Activated CD4-positive, alpha-beta T cell treated with anti-CD3 and anti-CD28 coated beads for 4 hours (primary cell): ENCODE measurements around the gene MGAT5.
A peak's percentile ranks its signal among the peaks of the same experiment; 100 is the strongest.
"Not testable (repeated sequence)": the region's sequence is repeated elsewhere in the genome, so short reads cannot be mapped to it uniquely, and the experiment has no call there.

Experiments
- DNase-seq, 2 donors: peaks; one replicate each; pipeline ENCODE4 v3.0.0-alpha.2; 2020

MGAT5 gene

GRCh38 chr2:134457765-134458472 is 204.0 kb downstream of the MGAT5 start:
- DNase-seq, result no peak

DNA sequence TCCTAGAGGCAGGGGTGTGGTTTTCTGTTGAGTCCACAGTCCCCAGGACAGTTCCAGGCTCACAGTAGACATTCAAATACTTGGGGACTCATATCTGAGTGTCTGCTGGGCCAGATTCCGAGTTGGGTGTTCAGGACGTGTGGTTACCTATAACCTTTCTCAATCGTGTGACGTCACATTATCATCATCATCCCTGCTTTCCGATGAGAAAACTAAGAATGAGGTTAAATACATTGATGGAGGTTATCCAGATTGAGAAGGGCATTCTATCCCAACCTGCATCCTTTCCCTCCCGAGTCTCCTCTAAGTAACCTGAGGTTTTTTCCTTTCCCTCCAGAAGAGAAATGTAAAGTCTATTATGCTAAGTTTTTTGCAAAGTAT is 204.6 kb downstream of the MGAT5 start:
- no peak for DNase-seq

- no peak for DNase-seq
Measured at GRCh38 chr2:134458950-134459349, 205.1 kb downstream of the MGAT5 start.

GRCh38 chr2:134459706-134460406 is 206.0 kb downstream of the MGAT5 start:
- no peak for DNase-seq

- DNase-seq, result peak; percentile 19 to 25
Measured at GRCh38 chr2:134460583-134460998, 206.7 kb downstream of the MGAT5 start.

GRCh38 chr2:134461511-134461910 is 207.6 kb downstream of the MGAT5 start:
- DNase-seq, result no peak

DNA sequence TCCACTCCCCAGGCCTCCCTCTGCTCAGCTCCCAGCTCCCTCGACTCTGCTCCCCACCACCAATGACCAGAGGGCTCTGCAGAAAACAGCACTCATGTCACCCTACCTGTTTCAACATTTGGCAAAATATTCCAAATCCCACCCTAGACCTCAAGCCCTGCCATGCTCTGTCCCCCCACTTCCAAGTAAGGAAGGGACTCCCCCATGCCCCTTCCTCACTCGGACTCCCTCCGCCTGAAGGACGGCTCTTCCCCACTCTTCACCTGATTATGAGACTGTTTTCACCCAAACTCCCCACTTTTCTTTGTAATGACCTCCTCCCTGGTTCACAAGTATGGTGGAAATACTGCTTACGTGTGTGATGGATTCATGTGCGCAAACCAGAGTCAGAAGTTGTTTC is 208.4 kb downstream of the MGAT5 start:
- no peak for DNase-seq

DNA sequence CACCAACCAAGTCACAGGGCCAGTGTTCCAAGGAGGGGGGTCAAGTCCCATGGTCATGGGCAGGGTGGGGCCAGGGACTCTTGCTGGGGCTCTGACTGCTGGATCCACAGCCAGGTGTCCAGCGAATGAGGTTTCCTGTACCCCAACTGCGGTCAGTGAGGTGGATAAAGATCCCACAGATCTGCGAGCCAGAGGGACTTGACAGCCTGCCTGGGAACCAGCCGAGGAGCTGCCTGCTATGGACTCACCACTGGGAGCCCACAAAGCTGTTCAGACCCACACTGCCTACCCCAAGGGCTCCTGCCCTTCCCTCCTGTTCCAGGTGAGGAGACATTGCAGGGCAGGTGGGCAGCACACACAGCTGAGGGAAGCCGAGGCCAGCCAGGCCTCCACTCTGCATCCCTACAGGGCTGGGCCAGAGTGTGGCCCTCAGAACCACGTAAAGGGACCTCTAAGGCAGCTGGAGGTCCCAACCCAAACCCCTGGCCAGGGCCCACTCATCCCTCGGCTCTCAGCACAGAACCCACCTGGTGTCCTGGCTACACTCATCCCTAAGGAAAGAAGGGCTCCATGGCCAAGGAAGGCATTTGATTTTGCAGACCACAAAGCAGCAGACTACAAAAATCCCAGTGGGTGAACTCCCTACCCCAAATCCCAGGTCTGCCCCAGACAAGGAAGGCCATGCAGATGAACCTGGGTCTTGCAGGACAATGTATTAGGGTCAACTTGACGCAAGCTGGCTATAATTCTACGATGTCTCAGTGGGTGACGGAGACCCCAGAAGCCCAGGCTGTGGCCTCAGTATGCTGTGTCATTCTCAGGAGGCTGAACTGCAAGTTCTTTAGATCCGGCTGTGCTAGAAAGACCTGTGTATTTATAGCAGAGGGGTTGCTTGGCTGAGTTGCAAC is 209.2 kb downstream of the MGAT5 start:
- no peak for DNase-seq

DNA sequence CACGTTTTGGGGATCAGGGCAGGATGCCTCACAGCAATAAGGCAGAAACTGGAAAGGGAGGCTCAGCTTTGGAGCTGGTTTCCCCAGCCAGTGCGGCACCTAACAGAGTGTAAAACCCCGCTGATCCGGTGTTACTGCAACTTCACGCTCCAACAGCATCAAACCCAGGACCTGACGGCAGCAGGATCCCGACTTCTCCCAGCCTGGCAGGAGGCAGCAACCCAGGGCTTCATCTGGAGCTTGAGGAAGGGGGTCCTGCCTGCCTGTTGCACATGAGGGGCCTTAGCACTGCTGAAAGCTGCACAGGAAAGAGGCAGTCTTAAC is 209.8 kb downstream of the MGAT5 start:
- no peak for DNase-seq

DNA sequence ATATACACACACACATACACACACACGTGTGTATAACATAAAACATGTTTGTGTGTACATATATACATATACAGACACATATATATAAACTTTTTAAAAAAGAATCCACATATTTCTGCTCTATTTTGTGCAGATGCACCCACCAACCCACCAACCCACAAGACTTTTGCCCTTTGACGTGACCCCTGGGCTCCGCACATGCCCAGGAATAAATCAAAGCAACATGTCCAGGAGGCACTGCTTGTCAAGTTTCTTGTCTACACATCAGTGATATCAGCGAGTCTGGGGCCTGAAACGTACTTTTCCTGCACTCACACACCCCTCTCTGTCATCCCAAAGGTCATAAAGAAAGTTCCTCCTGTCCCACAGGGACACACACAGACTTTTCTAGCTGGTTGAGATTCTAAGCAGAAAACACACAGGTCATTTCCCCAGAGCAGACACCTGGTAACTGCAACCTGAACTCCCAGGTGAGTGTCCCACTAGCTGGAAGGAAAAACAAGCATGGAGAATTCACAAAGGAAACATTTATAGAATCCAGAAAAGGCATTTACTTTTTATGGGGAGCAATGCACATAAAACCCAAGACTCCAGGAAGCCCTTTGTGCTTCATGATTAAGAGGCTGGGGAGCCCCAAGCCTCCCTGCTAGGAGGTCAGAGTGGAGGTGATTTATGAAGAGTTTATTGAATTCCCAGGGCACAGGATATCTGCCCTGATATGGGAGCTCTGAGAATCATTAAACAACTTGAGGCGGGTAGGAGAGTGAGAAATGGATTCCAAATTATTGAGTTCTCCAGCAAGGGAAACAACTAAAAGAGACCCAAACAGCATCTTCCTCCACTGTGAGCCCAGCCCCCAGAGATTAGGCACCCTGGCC is 211.6 kb downstream of the MGAT5 start:
- no peak for DNase-seq

DNA sequence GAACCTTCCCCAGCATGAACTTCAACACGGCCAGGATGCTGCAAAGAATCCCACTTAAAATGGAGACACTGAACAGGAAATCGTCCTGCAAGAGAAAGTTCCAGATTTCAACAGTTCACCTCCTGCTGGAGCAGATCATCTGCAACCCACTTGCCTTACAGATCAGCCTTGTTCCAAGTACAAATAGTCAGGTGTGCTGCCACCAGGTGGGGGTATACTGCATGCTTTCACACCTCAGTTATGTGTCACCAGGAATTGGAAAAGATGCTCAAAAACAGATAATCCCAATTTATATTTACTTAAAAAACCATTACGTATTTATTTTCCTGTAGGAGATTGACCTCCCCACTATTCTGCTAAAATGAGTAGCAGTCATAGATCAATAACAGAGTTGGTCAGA is 212.3 kb downstream of the MGAT5 start:
- DNase-seq, result peak; percentile 28 to 32

- DNase-seq, result no peak
Measured at GRCh38 chr2:134468164-134468563, 214.3 kb downstream of the MGAT5 start.

- no peak for DNase-seq
Measured at GRCh38 chr2:134468776-134469175, 214.9 kb downstream of the MGAT5 start.

- DNase-seq, result no peak
Measured at GRCh38 chr2:134469516-134470115, 215.7 kb downstream of the MGAT5 start.

DNA sequence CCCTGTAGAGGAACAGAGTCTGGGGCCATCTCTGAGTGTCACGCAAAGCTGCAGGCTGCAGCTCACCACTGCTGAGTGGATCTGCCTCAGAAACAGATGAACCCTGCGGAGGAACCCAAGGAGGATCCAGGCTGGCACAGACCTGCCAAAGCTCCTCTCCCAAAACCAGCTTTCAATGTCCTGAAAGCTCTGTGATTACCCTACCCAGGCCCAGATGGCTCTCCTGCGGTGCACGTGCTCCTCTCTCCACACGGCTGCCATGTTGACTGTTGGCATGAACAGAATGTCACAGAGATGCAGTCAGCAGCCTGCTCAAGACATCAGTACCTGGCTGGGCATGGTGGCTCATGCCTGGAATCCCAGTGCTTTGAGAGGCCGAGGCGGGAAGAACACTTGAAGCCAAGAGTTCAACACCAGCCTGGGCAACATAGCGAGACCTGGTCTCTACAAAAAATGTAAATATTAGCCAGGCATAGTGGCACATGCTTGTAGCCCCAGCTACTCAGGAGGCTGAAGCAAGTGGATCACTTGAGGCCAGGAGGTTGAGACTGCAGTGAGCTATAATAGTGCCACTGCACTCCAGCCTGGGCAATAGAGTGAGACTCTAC is 216.8 kb downstream of the MGAT5 start:
- DNase-seq, result no peak

GRCh38 chr2:134476982-134477381 is 223.1 kb downstream of the MGAT5 start:
- not testable (repeated sequence) for DNase-seq

DNA sequence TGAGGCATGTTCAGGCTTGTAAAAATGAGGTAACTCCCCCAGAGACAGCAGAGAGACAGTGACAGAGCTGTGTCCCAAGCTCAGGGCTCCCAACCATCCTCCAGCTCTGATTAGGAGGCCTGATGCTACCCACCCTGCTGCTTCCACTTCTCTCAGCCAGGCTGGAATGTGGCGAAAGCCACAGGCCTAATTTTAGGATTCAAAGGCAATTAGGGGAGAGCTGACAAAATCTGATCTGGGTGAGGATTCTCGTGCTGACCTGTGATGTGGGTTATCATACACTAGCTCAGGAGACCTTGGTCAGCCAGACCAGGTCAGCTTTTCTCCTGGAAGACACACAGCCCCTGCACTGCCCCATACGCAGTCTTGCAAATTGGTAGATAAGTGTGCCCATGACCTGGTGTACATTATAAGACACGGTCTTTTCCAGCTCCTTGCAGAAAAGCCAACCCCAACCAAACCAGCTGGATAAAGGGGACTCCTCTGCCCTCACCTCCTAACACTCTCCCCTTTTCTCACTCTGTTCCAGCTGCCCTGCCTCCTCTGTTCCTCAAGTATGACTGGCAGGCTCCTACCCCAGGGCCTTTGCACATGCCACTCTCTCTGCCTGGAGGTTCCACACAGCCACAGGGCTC is 225.9 kb downstream of the MGAT5 start:
- no peak for DNase-seq

DNA sequence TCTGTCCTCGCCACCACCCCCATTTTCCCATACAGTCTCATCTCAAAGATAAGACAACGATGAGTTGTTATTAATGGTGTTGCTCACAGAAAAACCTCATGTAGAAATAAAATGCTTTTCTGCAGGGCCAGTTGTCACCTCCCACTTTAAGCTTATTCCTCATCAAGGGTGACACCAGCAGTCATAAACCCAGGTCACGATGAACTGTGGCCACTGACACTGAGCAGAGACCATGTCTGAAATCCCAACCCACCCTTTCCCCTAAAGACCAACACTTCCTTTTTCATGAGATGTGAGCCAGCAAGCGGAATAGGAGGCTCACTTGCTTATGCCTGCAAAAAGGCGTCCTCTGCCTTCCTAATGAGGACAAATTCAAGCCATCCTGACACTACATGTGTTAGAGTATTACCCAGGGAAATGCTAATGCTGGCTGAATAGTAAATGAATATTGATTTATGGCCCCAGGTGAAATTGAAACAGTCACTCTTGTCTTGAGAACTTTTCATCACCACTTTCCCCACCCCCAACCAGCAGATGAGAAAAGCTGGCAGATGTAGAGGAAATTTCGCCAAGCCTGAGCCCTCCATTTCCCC is 228.4 kb downstream of the MGAT5 start:
- DNase-seq, result no peak

GRCh38 chr2:134482766-134483340 is 229.0 kb downstream of the MGAT5 start:
- DNase-seq, result no peak

- no peak for DNase-seq
Measured at GRCh38 chr2:134489732-134490384, 236.0 kb downstream of the MGAT5 start.
